ENCODE results near the gene SCCPDH. TPM values are rescaled to one million over a fixed set of nuclear protein-coding genes. Genes with fewer than 3 reads are reported as not detected.

SCCPDH gene
- total and polyA plus RNA-seq, 9 of the 15 experiments (the other 6 are each of a cell fraction or from before 2014, with no cell fraction given), result 7.0 to 61.9 (median 38.3) TPM

DNA sequence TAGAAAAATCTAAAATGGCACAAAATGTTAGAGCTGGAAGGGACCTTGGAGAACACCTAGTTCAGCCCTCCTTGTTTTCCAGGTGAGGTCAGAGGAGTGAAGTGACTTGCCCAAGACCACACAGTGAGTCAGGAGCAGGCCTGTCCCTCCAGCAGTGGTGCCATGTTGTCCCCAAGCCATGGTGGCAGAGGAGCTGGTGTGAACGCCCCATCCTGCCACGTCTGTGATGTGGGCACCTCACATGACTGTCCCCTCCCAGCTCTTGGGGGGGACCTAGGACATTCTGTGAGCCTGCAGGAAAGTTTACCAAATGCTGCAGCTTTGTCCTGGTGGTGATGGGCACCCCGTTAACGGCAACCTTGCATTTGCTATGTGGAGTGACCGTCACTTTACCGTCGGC is 66.2 kb downstream of the SCCPDH start:
- Histone ChIP-seq H3K4me1 (replicated peaks in 1 of 2; ENCODE audit: control insufficient read depth in 2 of 2, insufficient read depth in 2 of 2, low read length in 2 of 2) (peaks cover 5 to 37% of the 10 kb centered on the region in 2 experiments; a peak in 3 of 5 replicates), H2AFZ (ENCODE audit: low read depth, low read length) (no peak overlapping the region), H3K27me3 (ENCODE audit: control insufficient read depth in 2 of 2, insufficient read depth in 2 of 2, low read length in 2 of 2) (peaks cover 9 to 64% of the 10 kb centered on the region in 2 experiments), H3K4me3 (no peak overlapping the region), H3K36me3 (ENCODE audit: control insufficient read depth, insufficient read depth, low read length) (no peaks in the 10 kb centered on the region), H3K9me3 (replicated peaks; ENCODE audit: control insufficient read depth, insufficient read depth, low read depth, low read length) (no peaks in the 10 kb centered on the region), H3K79me2 (ENCODE audit: control insufficient read depth, insufficient read depth, low read length) (no peaks in the 10 kb centered on the region), H3K4me2 (ENCODE audit: insufficient read depth, low read length) (no peak overlapping the region), H4K20me1 (replicated peaks; ENCODE audit: control insufficient read depth, insufficient read depth, low read length) (no peaks in the 10 kb centered on the region), H3K27ac (ENCODE audit: extremely low read depth, low read depth, low read length) (no peak overlapping the region), H3K9ac (ENCODE audit: insufficient read depth in 1 of 2, low read depth in 2 of 2, low read length in 2 of 2) (peak overlapping the region in 1 of 2 experiments; percentile 59; a peak in 2 of 4 replicates), H3K9me1 (ENCODE audit: control insufficient read depth, insufficient read depth, low read length) (no peaks in the 10 kb centered on the region)
- intact Hi-C loops (cut with micrococcal nuclease) (no loop called here), in situ Hi-C loops (cut with MboI) (no loop called here)
- FAIRE-seq, result no peak
- CTCF ChIA-PET (ENCODE audit: low intra/inter-chr PET ratio), result no interaction called here
- no TSS peak for BruUV-seq (replicated peaks)
- POLR2A ChIA-PET, result interaction anchor here (0.8 kb wide), 1 partner anchor 14 kb away, joined by 4 read pairs; no protein-coding TSS in a partner anchor
- DNase-seq (ENCODE audit: extremely low read depth in 1 of 4, low spot score in 3 of 4), result no peak
- ATAC-seq, result no peak
- WGBS (ENCODE audit: insufficient coverage, low coverage, missing lambda C conversion rate), result 9% methylated on average over 7 of the region's 7 CpGs
- TF ChIP-seq HNRNPL (IDR thresholded peaks at IDR 0.05; ENCODE audit: low read depth, low read length) (no peak), HIVEP1 (CRISPR knock-in tag; IDR thresholded peaks at IDR 0.05) (no peak), CCAR2 (IDR thresholded peaks at IDR 0.05; ENCODE audit: low read depth, low read length) (no peak), CTCF (IDR thresholded peaks at IDR 0.05 in 2 of 3, conservative IDR thresholded peaks at IDR 0.05 in 1 of 3; ENCODE audit: insufficient read depth in 2 of 3, low read depth in 1 of 3, low read length in 3 of 3) (no peak), ATF2 (CRISPR knock-in tag; IDR thresholded peaks at IDR 0.05) (no peak), SP2 (IDR thresholded peaks at IDR 0.05; ENCODE audit: extremely low read depth, low read depth, low read length, poor library complexity, severe bottlenecking) (no peak), ZNF174 (CRISPR knock-in tag; IDR thresholded peaks at IDR 0.05) (no peak), ZNF77 (CRISPR knock-in tag; IDR thresholded peaks at IDR 0.05) (no peak), RB1 (IDR thresholded peaks at IDR 0.05; ENCODE audit: low read depth) (no peak), TAL1 (IDR thresholded peaks at IDR 0.05) (no peak), PHF8 (IDR thresholded peaks at IDR 0.05; ENCODE audit: borderline replicate concordance, low read length) (no peak), ZNF347 (CRISPR knock-in tag; IDR thresholded peaks at IDR 0.05; ENCODE audit: low read depth) (no peak)
- TF ChIP-seq, protein P1, sequence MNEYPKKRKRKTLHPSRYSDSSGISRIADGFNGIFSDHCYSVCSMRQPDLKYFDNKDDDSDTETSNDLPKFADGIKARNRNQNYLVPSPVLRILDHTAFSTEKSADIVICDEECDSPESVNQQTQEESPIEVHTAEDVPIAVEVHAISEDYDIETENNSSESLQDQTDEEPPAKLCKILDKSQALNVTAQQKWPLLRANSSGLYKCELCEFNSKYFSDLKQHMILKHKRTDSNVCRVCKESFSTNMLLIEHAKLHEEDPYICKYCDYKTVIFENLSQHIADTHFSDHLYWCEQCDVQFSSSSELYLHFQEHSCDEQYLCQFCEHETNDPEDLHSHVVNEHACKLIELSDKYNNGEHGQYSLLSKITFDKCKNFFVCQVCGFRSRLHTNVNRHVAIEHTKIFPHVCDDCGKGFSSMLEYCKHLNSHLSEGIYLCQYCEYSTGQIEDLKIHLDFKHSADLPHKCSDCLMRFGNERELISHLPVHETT (CRISPR knock-in tag; conservative IDR thresholded peaks at IDR 0.05 in 1 of 2, IDR thresholded peaks at IDR 0.05 in 1 of 2), result no peak
- TF ChIP-seq, protein P2, sequence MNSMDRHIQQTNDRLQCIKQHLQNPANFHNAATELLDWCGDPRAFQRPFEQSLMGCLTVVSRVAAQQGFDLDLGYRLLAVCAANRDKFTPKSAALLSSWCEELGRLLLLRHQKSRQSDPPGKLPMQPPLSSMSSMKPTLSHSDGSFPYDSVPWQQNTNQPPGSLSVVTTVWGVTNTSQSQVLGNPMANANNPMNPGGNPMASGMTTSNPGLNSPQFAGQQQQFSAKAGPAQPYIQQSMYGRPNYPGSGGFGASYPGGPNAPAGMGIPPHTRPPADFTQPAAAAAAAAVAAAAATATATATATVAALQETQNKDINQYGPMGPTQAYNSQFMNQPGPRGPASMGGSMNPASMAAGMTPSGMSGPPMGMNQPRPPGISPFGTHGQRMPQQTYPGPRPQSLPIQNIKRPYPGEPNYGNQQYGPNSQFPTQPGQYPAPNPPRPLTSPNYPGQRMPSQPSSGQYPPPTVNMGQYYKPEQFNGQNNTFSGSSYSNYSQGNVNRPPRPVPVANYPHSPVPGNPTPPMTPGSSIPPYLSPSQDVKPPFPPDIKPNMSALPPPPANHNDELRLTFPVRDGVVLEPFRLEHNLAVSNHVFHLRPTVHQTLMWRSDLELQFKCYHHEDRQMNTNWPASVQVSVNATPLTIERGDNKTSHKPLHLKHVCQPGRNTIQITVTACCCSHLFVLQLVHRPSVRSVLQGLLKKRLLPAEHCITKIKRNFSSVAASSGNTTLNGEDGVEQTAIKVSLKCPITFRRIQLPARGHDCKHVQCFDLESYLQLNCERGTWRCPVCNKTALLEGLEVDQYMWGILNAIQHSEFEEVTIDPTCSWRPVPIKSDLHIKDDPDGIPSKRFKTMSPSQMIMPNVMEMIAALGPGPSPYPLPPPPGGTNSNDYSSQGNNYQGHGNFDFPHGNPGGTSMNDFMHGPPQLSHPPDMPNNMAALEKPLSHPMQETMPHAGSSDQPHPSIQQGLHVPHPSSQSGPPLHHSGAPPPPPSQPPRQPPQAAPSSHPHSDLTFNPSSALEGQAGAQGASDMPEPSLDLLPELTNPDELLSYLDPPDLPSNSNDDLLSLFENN (IDR thresholded peaks at IDR 0.05; ENCODE audit: low read depth in 2 of 2, low read length in 2 of 2), result no peak
